ENCODE data around the gene SUPT3H. TPM values are rescaled to one million over a fixed set of nuclear protein-coding genes. Genes with fewer than 3 reads are reported as not detected.

SUPT3H gene
- total and polyA plus RNA-seq, 12 donors, result 2.1 to 6.2 (median 3.5) TPM

DNA sequence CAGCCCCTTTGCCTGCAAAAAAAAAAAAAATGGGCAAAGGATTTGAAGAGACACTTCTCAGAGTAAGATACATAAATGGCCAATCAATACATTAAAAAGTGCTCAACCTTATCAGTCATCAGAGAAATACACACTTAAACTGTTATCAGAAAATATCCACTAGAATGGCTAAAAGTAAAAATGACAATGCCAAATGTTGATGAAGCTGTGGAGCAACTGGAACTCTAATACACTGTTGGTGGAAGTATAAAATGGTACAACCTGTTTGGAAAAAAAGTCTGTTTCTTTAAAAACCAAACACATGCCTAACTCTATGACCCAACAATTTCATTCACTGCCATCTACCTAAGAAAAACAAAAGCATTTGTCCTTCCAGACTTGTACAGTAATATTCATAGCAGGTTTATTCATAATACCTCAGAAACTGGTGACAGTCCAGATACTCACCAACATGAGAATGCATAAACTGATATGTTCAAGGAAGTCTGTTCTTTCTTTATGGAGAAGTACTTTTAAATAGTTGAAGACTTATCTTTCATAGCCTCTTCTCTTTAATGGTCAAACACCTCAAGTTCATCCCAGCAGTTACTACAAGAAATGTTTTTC is 428.0 kb downstream of the SUPT3H start:
- intact Hi-C loops (cut with DNase I), result no loop called here
- no peak overlapping the region for H3K27ac ChIP-seq
- H3K4me1 ChIP-seq, result no peaks in the 10 kb centered on the region
- no peak overlapping the region for H3K4me3 ChIP-seq
- no peaks in the 10 kb centered on the region for H3K27me3 ChIP-seq
- TF ChIP-seq, protein P1, sequence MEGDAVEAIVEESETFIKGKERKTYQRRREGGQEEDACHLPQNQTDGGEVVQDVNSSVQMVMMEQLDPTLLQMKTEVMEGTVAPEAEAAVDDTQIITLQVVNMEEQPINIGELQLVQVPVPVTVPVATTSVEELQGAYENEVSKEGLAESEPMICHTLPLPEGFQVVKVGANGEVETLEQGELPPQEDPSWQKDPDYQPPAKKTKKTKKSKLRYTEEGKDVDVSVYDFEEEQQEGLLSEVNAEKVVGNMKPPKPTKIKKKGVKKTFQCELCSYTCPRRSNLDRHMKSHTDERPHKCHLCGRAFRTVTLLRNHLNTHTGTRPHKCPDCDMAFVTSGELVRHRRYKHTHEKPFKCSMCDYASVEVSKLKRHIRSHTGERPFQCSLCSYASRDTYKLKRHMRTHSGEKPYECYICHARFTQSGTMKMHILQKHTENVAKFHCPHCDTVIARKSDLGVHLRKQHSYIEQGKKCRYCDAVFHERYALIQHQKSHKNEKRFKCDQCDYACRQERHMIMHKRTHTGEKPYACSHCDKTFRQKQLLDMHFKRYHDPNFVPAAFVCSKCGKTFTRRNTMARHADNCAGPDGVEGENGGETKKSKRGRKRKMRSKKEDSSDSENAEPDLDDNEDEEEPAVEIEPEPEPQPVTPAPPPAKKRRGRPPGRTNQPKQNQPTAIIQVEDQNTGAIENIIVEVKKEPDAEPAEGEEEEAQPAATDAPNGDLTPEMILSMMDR (IDR thresholded peaks at IDR 0.05), result no peak
- H3K9me3 ChIP-seq, result peaks cover 0 to 49% (median 31%) of the 10 kb centered on the region in 11 donors
- DNase-seq, result no peak
- peaks cover 0 to 42% (median 0%) of the 10 kb centered on the region in 9 donors for H3K36me3 ChIP-seq
- no peak for ATAC-seq

DNA sequence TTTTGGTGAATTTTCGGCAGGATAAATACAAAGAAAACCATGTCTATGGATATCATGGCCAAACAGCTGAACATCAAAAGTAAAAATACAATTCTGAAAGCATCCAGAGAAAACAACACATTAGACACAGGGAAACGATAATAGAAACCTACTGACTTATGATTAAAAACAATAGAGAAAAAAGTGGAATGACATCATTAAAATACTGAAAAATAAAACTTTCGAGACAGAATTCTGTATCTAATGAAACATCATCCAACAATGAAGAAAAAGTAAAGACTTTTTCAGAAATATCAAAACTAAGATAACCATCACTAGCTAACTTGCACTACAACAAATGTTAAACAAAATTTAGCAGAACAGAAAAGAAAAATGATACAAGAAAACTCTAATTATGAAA is 434.2 kb downstream of the SUPT3H start:
- DNase-seq (no peak), ATAC-seq (no peak)
- peaks cover 0 to 37% (median 15%) of the 10 kb centered on the region in 11 donors for H3K9me3 ChIP-seq
- H3K27ac ChIP-seq, result no peak overlapping the region
- WGBS, 2 donors, result 63 to 94% methylated on average over 3 of the region's 3 CpGs
- H3K36me3 ChIP-seq, result peaks cover 0 to 6% (median 0%) of the 10 kb centered on the region in 9 donors
- H3K27me3 ChIP-seq, result no peaks in the 10 kb centered on the region
- no peaks in the 10 kb centered on the region for H3K4me1 ChIP-seq
- H3K4me3 ChIP-seq, result no peak overlapping the region
- intact Hi-C loops (cut with DNase I), result no loop called here
- TF ChIP-seq, protein P1 (IDR thresholded peaks at IDR 0.05), result no peak

DNA sequence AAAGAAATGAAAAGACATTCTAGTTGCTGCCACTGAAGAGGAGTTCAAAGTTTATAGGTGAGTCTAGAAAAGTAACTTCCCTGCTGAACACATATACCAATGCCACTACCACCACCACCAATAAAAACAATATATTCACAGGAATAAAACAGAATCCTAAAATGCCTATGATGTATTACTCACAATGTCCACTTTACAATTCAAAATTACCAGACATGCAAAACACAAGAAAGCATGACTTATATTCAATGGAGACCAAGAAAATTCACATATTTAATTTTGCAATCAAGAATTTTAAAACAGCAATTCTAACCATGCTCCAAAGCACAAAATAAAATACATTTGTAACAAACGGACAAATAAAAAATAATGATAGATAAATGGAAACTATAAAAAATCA is 434.9 kb downstream of the SUPT3H start:
- 93 to 96% methylated on average over 1 of the region's 1 CpG for WGBS, 2 donors
- no peak for DNase-seq
- intact Hi-C loops (cut with DNase I), result no loop called here
- TF ChIP-seq, protein P1 (IDR thresholded peaks at IDR 0.05), result no peak
- Histone ChIP-seq H3K4me1 (no peaks in the 10 kb centered on the region), H3K9me3 (peaks cover 0 to 39% (median 15%) of the 10 kb centered on the region in 11 donors), H3K27me3 (no peaks in the 10 kb centered on the region), H3K4me3 (no peak overlapping the region), H3K36me3 (peaks cover 0 to 6% (median 0%) of the 10 kb centered on the region in 9 donors), H3K27ac (no peak overlapping the region)
- ATAC-seq, result no peak

DNA sequence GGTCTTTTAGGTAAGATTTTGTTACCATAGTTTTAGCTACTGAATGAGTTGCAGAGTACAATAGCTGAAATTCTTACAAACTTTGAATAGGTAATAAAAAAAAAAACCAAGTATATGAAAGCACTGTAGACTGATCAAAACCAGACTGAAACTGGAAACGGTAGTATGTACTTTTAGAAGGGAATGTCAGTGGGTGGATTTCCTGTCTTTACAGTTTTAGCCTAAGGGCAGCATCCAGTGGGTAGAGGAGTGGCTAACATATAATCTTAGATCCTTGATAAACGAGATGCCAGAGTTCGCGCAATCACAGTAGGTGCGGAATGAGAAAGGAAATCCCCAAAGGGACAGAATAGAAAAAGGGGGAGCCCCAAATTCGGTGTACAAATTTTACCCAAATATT is 435.5 kb downstream of the SUPT3H start:
- TF ChIP-seq, protein P1 (IDR thresholded peaks at IDR 0.05), result no peak
- Histone ChIP-seq H3K36me3 (peaks cover 0 to 6% (median 0%) of the 10 kb centered on the region in 9 donors), H3K4me3 (no peak overlapping the region), H3K4me1 (no peaks in the 10 kb centered on the region), H3K27ac (no peak overlapping the region), H3K9me3 (peaks cover 0 to 33% (median 15%) of the 10 kb centered on the region in 11 donors), H3K27me3 (no peaks in the 10 kb centered on the region)
- intact Hi-C loops (cut with DNase I), result no loop called here
- ATAC-seq (no peak), DNase-seq (no peak)
- 84 to 91% methylated on average over 6 of the region's 6 CpGs for WGBS, 2 donors

Data from heart right ventricle (tissue), 16 donors.